ENCODE data around the gene PGR.

- TF ChIP-seq RAD21 (IDR thresholded peaks at IDR 0.05; ENCODE audit: low read depth) = no peak
- TF ChIP-seq YY1 (IDR thresholded peaks at IDR 0.05; ENCODE audit: low read depth) = no peak
- no peak for TF ChIP-seq TAF1 (IDR thresholded peaks at IDR 0.05; ENCODE audit: low read depth)
- TF ChIP-seq FOXM1 (IDR thresholded peaks at IDR 0.05; ENCODE audit: borderline replicate concordance, low read depth) = no peak
- TF ChIP-seq MAX (IDR thresholded peaks at IDR 0.05) = no peak
- no peak for TF ChIP-seq TCF12 (IDR thresholded peaks at IDR 0.05; ENCODE audit: low read depth)
- TF ChIP-seq, protein P1, sequence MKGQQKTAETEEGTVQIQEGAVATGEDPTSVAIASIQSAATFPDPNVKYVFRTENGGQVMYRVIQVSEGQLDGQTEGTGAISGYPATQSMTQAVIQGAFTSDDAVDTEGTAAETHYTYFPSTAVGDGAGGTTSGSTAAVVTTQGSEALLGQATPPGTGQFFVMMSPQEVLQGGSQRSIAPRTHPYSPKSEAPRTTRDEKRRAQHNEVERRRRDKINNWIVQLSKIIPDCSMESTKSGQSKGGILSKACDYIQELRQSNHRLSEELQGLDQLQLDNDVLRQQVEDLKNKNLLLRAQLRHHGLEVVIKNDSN (IDR thresholded peaks at IDR 0.05) = no peak
- no peak for TF ChIP-seq EGR1 (IDR thresholded peaks at IDR 0.05)
- no peak for TF ChIP-seq EP300 (IDR thresholded peaks at IDR 0.05; ENCODE audit: borderline replicate concordance)
- TF ChIP-seq ZBTB7A (IDR thresholded peaks at IDR 0.05; ENCODE audit: low read depth) = no peak
- TF ChIP-seq REST (IDR thresholded peaks at IDR 0.05; ENCODE audit: low read depth) = no peak
- no peak for TF ChIP-seq CEBPB (IDR thresholded peaks at IDR 0.05)
- no peak for TF ChIP-seq CREB1 (IDR thresholded peaks at IDR 0.05; ENCODE audit: low read depth)
- TF ChIP-seq TEAD4 (IDR thresholded peaks at IDR 0.05) = no peak
These were observed 114.9 kb downstream of the PGR start for GRCh38 chr11:101014600-101015285.

Data from Ishikawa (cell line).